GM23248 (cell line): Measurements from ENCODE around the gene C18orf63. TPM values are rescaled to one million over a fixed set of nuclear protein-coding genes. Genes with fewer than 3 reads are reported as not detected.
A peak's percentile ranks its signal among the peaks of the same experiment; 100 is the strongest.

ENCODE experiments used
- DNase-seq: peaks from one replicate; pipeline ENCODE4 v3.0.0-alpha.2; 2015
- H2AFZ ChIP-seq: fragments of 200-600 bp; sonication (generic); 2 replicates; pipeline ENCODE4 v1.6.1; 2016; ENCODE audit warnings: antibody characterized with exemption
- H3F3A ChIP-seq: fragments of 200-600 bp; sonication (generic); 2 replicates; pipeline ENCODE4 v1.6.1; 2016; ENCODE audit warnings: mild to moderate bottlenecking, antibody characterized with exemption, mixed run types; ENCODE audit not compliant: insufficient read depth
- H3K27ac ChIP-seq: fragments of 200-600 bp; sonication (generic); 2 replicates; pipeline ENCODE4 v1.5.1; 2016; ENCODE audit warnings: mild to moderate bottlenecking
- H3K27me3 ChIP-seq: fragments of 200-600 bp; sonication (generic); replicated peaks from 2 replicates; pipeline ENCODE4 v1.6.1; 2016; ENCODE audit warnings: mild to moderate bottlenecking; ENCODE audit not compliant: insufficient read depth
- H3K36me3 ChIP-seq: fragments of 200-600 bp; sonication (generic); 2 replicates; pipeline ENCODE4 v1.6.1; 2016; ENCODE audit warnings: low read depth, mild to moderate bottlenecking
- H3K4me1 ChIP-seq: fragments of 200-600 bp; sonication (generic); 2 replicates; pipeline ENCODE4 v1.6.1; 2016; ENCODE audit warnings: mild to moderate bottlenecking; ENCODE audit not compliant: insufficient read depth
- H3K4me2 ChIP-seq: fragments of 200-600 bp; sonication (generic); one replicate; pipeline ENCODE4 v1.6.1; 2016; ENCODE audit warnings: mild to moderate bottlenecking; ENCODE audit not compliant: unreplicated experiment
- H3K4me3 ChIP-seq: fragments of 200-600 bp; sonication (generic); 2 replicates; pipeline ENCODE4 v1.5.1; 2016; ENCODE audit warnings: mild to moderate bottlenecking
- H3K79me2 ChIP-seq: fragments of 200-600 bp; sonication (generic); 2 replicates; pipeline ENCODE4 v1.6.1; 2016; ENCODE audit warnings: mild to moderate bottlenecking; ENCODE audit not compliant: insufficient read depth
- H3K9ac ChIP-seq: fragments of 200-600 bp; sonication (generic); 2 replicates; pipeline ENCODE4 v1.6.1; 2016; ENCODE audit warnings: mild to moderate bottlenecking
- H3K9me2 ChIP-seq: fragments of 200-600 bp; sonication (generic); 2 replicates; pipeline ENCODE4 v1.6.1; 2016; ENCODE audit warnings: mixed run types, mild to moderate bottlenecking, moderate library complexity; ENCODE audit not compliant: insufficient read depth
- H3K9me3 ChIP-seq: fragments of 200-600 bp; sonication (generic); one replicate; pipeline ENCODE4 v1.6.1; 2017; ENCODE audit warnings: low read depth
- H4K20me1 ChIP-seq: fragments of 200-600 bp; sonication (generic); 2 replicates; pipeline ENCODE4 v1.6.0; 2016; ENCODE audit not compliant: insufficient read depth
- EZH2 ChIP-seq: fragments of 200-600 bp; sonication (generic); IDR thresholded peaks from 2 replicates; pipeline ENCODE4 v1.6.1; 2018; ENCODE audit warnings: antibody characterized with exemption, mild to moderate bottlenecking; ENCODE audit not compliant: insufficient read depth, poor library complexity, severe bottlenecking
- EZH2phosphoT487 ChIP-seq: fragments of 200-600 bp; sonication (generic); IDR thresholded peaks from 2 replicates; pipeline ENCODE4 v1.6.1; 2018; ENCODE audit warnings: antibody characterized with exemption, moderate library complexity, mild to moderate bottlenecking, low read depth; ENCODE audit not compliant: insufficient read depth
- WGBS, 2 experiments: methylation state at CpG; one replicate each; pipeline ENCODE4 v1.1.6; 2015 to 2017; ENCODE audit warnings: low lambda C conversion rate in 2 of 2, low coverage in 1 of 2; ENCODE audit errors: missing lambda C conversion rate in 2 of 2; 5-methylcytosine and 5-hydroxymethylcytosine counted together
- in situ Hi-C: fragments of 300-500 bp; cut with MboI; formaldehyde crosslinking; loops from 2 replicates; pipeline ENCODE4 v1.15.0; 2020
- polyA plus RNA-seq: library from polyadenylated mRNA; unstranded; fragments of >200 nt; fragmentation: Nextera tagmentation; extraction: Ambion mirVana; gene quantifications from 2 replicates; pipeline ENCODE4 v1.2.1, GENCODE V29; 2016
- total RNA-seq: library from RNA; depleted of rRNA; stranded (reverse); fragments of >200 nt; shearing (Covaris generic); gene quantifications from 2 replicates; pipeline ENCODE4 v1.2.3, GENCODE V29; 2014

Gene C18orf63
- total and polyA plus RNA-seq, 2 experiments from 2014 or later: not detected

DNA sequence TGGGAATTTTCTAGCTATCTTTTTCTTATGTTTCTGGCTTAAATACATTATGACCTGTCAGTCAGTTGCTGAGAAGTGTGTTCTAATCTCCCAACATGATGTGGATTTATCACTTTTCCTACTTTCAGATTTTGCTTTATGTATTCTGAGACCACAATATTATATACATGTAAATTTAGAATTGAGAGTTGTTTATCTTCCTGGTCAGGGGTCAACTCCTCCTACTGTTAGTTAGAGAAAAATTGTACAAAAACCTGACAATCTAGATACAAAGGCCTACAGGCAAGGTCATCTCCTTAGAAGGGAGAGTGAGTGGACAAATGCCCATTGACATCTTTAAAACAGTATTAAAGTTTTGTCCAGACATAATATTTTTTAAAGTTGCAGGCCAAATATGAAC, 30.6 kb downstream of the C18orf63 start:
- no peak for DNase-seq
- H3K9me2 ChIP-seq: no peaks in the 10 kb centered on the region
- H3K9ac ChIP-seq: no peak overlapping the region
- no peak overlapping the region for H3K4me3 ChIP-seq
- H3K79me2 ChIP-seq: no peaks in the 10 kb centered on the region
- H3F3A ChIP-seq: 0 out of 2 replicates have a peak, but pooled peaks cover 2% of the 10 kb centered on the region
- H3K36me3 ChIP-seq: no peaks in the 10 kb centered on the region
- no peak for TF ChIP-seq EZH2
- no peak for TF ChIP-seq EZH2phosphoT487
- H3K27ac ChIP-seq: no peak overlapping the region
- H4K20me1 ChIP-seq: no peaks in the 10 kb centered on the region
- H2AFZ ChIP-seq: no peak overlapping the region
- peaks cover 4% of the 10 kb centered on the region for H3K4me1 ChIP-seq
- no peak overlapping the region for H3K4me2 ChIP-seq
- no peaks in the 10 kb centered on the region for H3K27me3 ChIP-seq
- no peaks in the 10 kb centered on the region for H3K9me3 ChIP-seq
- in situ Hi-C loops: loop anchor here (25.0 kb wide), 2 partner anchors 484 to 1584 kb away; no protein-coding TSS in a partner anchor

DNA sequence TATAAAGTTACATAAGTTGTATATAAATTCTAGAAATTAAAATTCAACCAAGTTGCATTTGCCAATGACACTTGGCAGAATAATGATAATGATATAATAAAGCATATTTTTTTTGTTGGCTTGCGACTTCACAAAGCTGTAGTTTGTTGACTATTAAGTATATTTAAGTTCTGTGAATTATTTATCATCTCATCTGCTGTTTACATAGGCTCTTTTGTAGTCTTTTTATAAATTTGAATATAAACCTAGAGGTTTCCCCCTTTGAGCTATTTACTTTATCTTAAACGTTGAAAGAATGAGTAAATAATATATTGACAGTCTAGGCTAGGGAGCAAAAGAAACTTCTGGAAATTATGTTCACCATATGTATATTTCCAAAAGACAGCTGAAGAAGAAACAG, 32.9 kb downstream of the C18orf63 start:
- in situ Hi-C loops: loop anchor here (25.0 kb wide), 2 partner anchors 486 to 1586 kb away; no protein-coding TSS in a partner anchor
- TF ChIP-seq EZH2 (no peak), EZH2phosphoT487 (no peak)
- Histone ChIP-seq H3F3A (peaks cover 9% of the 10 kb centered on the region; the same call in 1 of the 2 replicates), H3K9ac (no peak overlapping the region), H3K4me3 (no peak overlapping the region), H3K36me3 (no peaks in the 10 kb centered on the region), H2AFZ (no peak overlapping the region), H3K4me1 (peaks cover 13% of the 10 kb centered on the region), H3K79me2 (no peaks in the 10 kb centered on the region), H3K27ac (no peak overlapping the region), H3K4me2 (no peak overlapping the region), H3K27me3 (no peaks in the 10 kb centered on the region), H4K20me1 (no peaks in the 10 kb centered on the region), H3K9me2 (no peaks in the 10 kb centered on the region), H3K9me3 (no peaks in the 10 kb centered on the region)
- no peak for DNase-seq
- WGBS, 2 experiments: 43 to 53% methylated on average over 2 of the region's 2 CpGs

DNA sequence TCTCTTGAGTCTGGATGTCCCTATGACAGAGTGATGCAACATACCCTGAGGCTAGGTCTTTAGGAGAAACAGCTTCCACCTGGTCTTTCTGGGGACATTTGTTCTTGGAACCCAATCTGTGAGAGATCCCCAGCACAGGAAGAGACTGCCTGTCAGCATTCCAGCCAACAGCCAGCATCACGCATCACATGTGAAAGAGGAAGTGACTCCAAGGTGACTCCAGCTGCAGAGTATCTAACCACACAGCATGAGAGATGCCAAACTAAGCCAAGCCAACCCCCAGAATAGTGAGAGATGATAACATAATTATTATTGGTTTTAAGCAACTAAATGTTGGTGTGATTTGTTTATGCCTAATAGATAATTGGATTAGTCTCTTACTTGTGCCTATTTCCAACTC, 35.7 kb downstream of the C18orf63 start:
- peaks cover 13% of the 10 kb centered on the region for H3K4me1 ChIP-seq
- no peaks in the 10 kb centered on the region for H3K9me3 ChIP-seq
- no peaks in the 10 kb centered on the region for H4K20me1 ChIP-seq
- peak overlapping the region; percentile 36 for H3K4me2 ChIP-seq
- H2AFZ ChIP-seq: peak overlapping the region; percentile 61
- H3K27me3 ChIP-seq: peaks cover 26% of the 10 kb centered on the region
- peaks cover 9% of the 10 kb centered on the region; the same call in 1 of the 2 replicates for H3F3A ChIP-seq
- peak; percentile 87 for DNase-seq
- no peaks in the 10 kb centered on the region for H3K36me3 ChIP-seq
- H3K79me2 ChIP-seq: no peaks in the 10 kb centered on the region
- no peak overlapping the region for H3K9ac ChIP-seq
- in situ Hi-C loops: loop anchor here (5.0 kb wide), 1 partner anchor 201 kb away; no protein-coding TSS in a partner anchor
- no peak overlapping the region for H3K27ac ChIP-seq
- 0% methylated on average over 1 of the region's 1 CpG for WGBS, 2 experiments
- H3K9me2 ChIP-seq: no peaks in the 10 kb centered on the region
- H3K4me3 ChIP-seq: no peak overlapping the region
- TF ChIP-seq EZH2phosphoT487 (no peak), EZH2 (no peak)

DNA sequence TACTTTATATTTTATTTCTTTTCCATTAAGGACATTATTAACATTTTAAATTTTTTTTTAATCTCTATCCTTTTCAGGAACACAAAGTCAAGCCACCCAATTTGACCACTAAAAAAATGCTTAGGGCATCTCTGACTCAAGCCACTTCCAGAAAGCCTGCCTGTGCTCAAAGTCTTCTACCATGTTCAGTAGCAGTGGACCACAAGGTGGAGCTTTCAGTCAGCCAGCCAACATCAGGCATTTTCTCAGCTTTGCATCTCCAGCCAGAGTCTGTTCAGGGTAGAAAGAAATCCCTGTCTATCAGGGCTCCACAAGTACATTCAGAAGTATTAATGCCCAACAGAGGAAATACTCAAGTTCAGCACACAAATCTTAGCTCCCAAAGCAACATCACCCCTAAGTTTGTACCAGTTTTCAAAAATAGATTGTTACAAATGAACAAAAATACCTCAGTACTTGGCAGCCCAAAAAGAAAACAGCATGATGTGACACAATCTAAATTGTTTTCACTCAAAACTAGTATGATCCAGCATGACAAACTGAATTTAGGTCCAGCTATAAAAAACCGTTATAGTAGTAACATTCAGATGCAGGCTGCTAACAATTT, 37.6 kb downstream of the C18orf63 start:
- Histone ChIP-seq H3K4me3 (no peak overlapping the region), H3K4me1 (peaks cover 13% of the 10 kb centered on the region), H3K9me3 (no peaks in the 10 kb centered on the region), H3K27me3 (peaks cover 40% of the 10 kb centered on the region), H3F3A (peaks cover 9% of the 10 kb centered on the region; the same call in 1 of the 2 replicates), H3K9me2 (no peaks in the 10 kb centered on the region), H2AFZ (no peak overlapping the region), H3K27ac (no peak overlapping the region), H3K79me2 (no peaks in the 10 kb centered on the region), H4K20me1 (no peaks in the 10 kb centered on the region), H3K36me3 (no peaks in the 10 kb centered on the region), H3K4me2 (no peak overlapping the region), H3K9ac (no peak overlapping the region)
- WGBS, 2 experiments: 6 to 13% methylated on average over 1 of the region's 1 CpG
- in situ Hi-C loops: loop anchor here (5.0 kb wide), 1 partner anchor 199 kb away; no protein-coding TSS in a partner anchor
- TF ChIP-seq EZH2phosphoT487 (no peak), EZH2 (no peak)
- peak; percentile 87 for DNase-seq
